Neural cell (in vitro differentiated cells): ENCODE results near the gene GALNT8. TPM values are rescaled to one million over a fixed set of nuclear protein-coding genes. Genes with fewer than 3 reads are reported as not detected.

ENCODE experiments used
- H2AFZ ChIP-seq: fragments of 200-600, 300-800 bp; sonication (generic), shearing (Covaris generic); 2 replicates; pipeline ENCODE4 v1.6.0; 2014; ENCODE audit warnings: low read depth, mild to moderate bottlenecking, antibody characterized with exemption, low read length, moderate library complexity
- H3F3A ChIP-seq: fragments of 200-600 bp; shearing (Covaris generic); 2 replicates; pipeline ENCODE4 v1.6.1; 2016; ENCODE audit warnings: mild to moderate bottlenecking, moderate library complexity, mixed read lengths, antibody characterized with exemption, low read length; ENCODE audit not compliant: insufficient read depth, poor library complexity, severe bottlenecking
- H3K27ac ChIP-seq: fragments of 200-600, 300-800 bp; sonication (generic), shearing (Covaris generic); 2 replicates; pipeline ENCODE4 v1.5.1; 2014; ENCODE audit warnings: mild to moderate bottlenecking, low read length, moderate library complexity
- H3K27me3 ChIP-seq: fragments of 300-800, 200-600 bp; sonication (generic), shearing (Covaris generic); 2 replicates; pipeline ENCODE4 v1.6.0; 2014; ENCODE audit warnings: mild to moderate bottlenecking, low read depth, low read length, moderate library complexity; ENCODE audit not compliant: insufficient read depth
- H3K36me3 ChIP-seq: fragments of 300-800, 200-600 bp; sonication (generic), shearing (Covaris generic); 2 replicates; pipeline ENCODE4 v1.5.1; 2014; ENCODE audit warnings: mild to moderate bottlenecking, antibody characterized with exemption, low read length, moderate library complexity; ENCODE audit not compliant: insufficient read depth
- H3K4me2 ChIP-seq: fragments of 300-800, 200-600 bp; sonication (generic), shearing (Covaris generic); 2 replicates; pipeline ENCODE4 v1.6.0; 2014; ENCODE audit warnings: mild to moderate bottlenecking, low read length
- H3K4me3 ChIP-seq: fragments of 300-800, 200-600 bp; sonication (generic), shearing (Covaris generic); 2 replicates; pipeline ENCODE4 v1.5.1; 2014; ENCODE audit warnings: mild to moderate bottlenecking, low read length, moderate library complexity
- H3K79me2 ChIP-seq: fragments of 200-600 bp; shearing (Covaris generic); replicated peaks from 2 replicates; pipeline ENCODE4 v1.6.0; 2014; ENCODE audit warnings: mild to moderate bottlenecking, low read length, moderate library complexity; ENCODE audit not compliant: insufficient read depth
- H3K9ac ChIP-seq: fragments of 300-800, 200-600 bp; sonication (generic), shearing (Covaris generic); 2 replicates; pipeline ENCODE4 v1.6.1; 2016; ENCODE audit warnings: mild to moderate bottlenecking, low read length, mixed read lengths
- H3K9me2 ChIP-seq: fragments of 200-600 bp; shearing (Covaris generic); 2 replicates; pipeline ENCODE4 v1.6.1; 2016; ENCODE audit warnings: mild to moderate bottlenecking, low read length, mixed read lengths; ENCODE audit not compliant: insufficient read depth
- H3K9me3 ChIP-seq: fragments of 200-600, 300-800 bp; sonication (generic), shearing (Covaris generic); 2 replicates; pipeline ENCODE4 v1.6.1; 2016; ENCODE audit warnings: mild to moderate bottlenecking, mixed run types, low read length, moderate library complexity, mixed read lengths
- H4K20me1 ChIP-seq: fragments of 200-600 bp; shearing (Covaris generic); 2 replicates; pipeline ENCODE4 v1.6.1; 2016; ENCODE audit warnings: mild to moderate bottlenecking, mixed run types; ENCODE audit not compliant: insufficient read depth
- CTCF ChIP-seq: fragments of 450-650 bp; IDR thresholded peaks from 2 replicates; pipeline ENCODE4 v1.5.1; 2014; ENCODE audit warnings: antibody characterized with exemption, mild to moderate bottlenecking, moderate library complexity; ENCODE audit not compliant: poor library complexity, severe bottlenecking
- EP300 ChIP-seq: fragments of 450-650 bp; conservative IDR thresholded peaks from 2 replicates; pipeline ENCODE4 v1.6.1; 2014; ENCODE audit warnings: antibody characterized with exemption, mild to moderate bottlenecking, moderate library complexity; ENCODE audit not compliant: poor library complexity, severe bottlenecking
- EZH2 ChIP-seq: fragments of 200-600, 300-800 bp; shearing (Covaris generic), sonication (generic); IDR thresholded peaks from 2 replicates; pipeline ENCODE4 v1.6.1; 2014; ENCODE audit warnings: antibody characterized with exemption, low read length, borderline replicate concordance, mild to moderate bottlenecking; ENCODE audit not compliant: insufficient read depth, poor library complexity, severe bottlenecking
- MXI1 ChIP-seq: fragments of 450-650 bp; conservative IDR thresholded peaks from 2 replicates; pipeline ENCODE4 v1.6.1; 2014; ENCODE audit warnings: antibody characterized with exemption, mild to moderate bottlenecking; ENCODE audit not compliant: poor library complexity, severe bottlenecking
- POLR2AphosphoS5 ChIP-seq: IDR thresholded peaks from 2 replicates; pipeline ENCODE4 v1.6.1; 2012
- RAD21 ChIP-seq: fragments of 450-650 bp; conservative IDR thresholded peaks from 2 replicates; pipeline ENCODE4 v1.6.1; 2014; ENCODE audit warnings: antibody characterized with exemption, mild to moderate bottlenecking, moderate library complexity
- REST ChIP-seq: IDR thresholded peaks from 2 replicates; pipeline ENCODE4 v1.6.1; 2012; ENCODE audit warnings: borderline replicate concordance
- SMC3 ChIP-seq: fragments of 450-650 bp; conservative IDR thresholded peaks from 2 replicates; pipeline ENCODE4 v1.6.1; 2014; ENCODE audit warnings: antibody characterized with exemption, mild to moderate bottlenecking, moderate library complexity; ENCODE audit not compliant: poor library complexity
- TAF1 ChIP-seq: IDR thresholded peaks from 2 replicates; pipeline ENCODE4 v1.6.1; 2012; ENCODE audit warnings: low read depth
- polyA plus RNA-seq: library from polyadenylated mRNA; depleted of rRNA; stranded (reverse); fragments of >200 nt; gene quantifications from 2 replicates; pipeline ENCODE4 v1.2.3, GENCODE V29; 2014

The GALNT8 gene
- polyA plus RNA-seq, 1 donor from 2014 or later: 25.8 TPM

- H3K79me2 ChIP-seq: peaks cover 38% of the 10 kb centered on the region
- H3K9me2 ChIP-seq: no peaks in the 10 kb centered on the region
- H2AFZ ChIP-seq: no peak overlapping the region
- H3K27ac ChIP-seq: peak overlapping the region; percentile 96
- H3K9me3 ChIP-seq: no peaks in the 10 kb centered on the region
- no peaks in the 10 kb centered on the region for H3K27me3 ChIP-seq
- H3K9ac ChIP-seq: no peak overlapping the region
- peak overlapping the region; percentile 93 for H3K4me3 ChIP-seq
- H4K20me1 ChIP-seq: no peaks in the 10 kb centered on the region
- peaks cover 12% of the 10 kb centered on the region for H3F3A ChIP-seq
- TF ChIP-seq EZH2 (no peak), CTCF (no peak), EP300 (no peak), TAF1 (no peak), MXI1 (no peak), RAD21 (no peak), REST (no peak), SMC3 (no peak), POLR2AphosphoS5 (no peak)
- H3K4me2 ChIP-seq: no peak overlapping the region
- H3K36me3 ChIP-seq: no peaks in the 10 kb centered on the region
Observed at GRCh38 chr12:4819654-4820053, 99.5 kb downstream of the GALNT8 start.

DNA sequence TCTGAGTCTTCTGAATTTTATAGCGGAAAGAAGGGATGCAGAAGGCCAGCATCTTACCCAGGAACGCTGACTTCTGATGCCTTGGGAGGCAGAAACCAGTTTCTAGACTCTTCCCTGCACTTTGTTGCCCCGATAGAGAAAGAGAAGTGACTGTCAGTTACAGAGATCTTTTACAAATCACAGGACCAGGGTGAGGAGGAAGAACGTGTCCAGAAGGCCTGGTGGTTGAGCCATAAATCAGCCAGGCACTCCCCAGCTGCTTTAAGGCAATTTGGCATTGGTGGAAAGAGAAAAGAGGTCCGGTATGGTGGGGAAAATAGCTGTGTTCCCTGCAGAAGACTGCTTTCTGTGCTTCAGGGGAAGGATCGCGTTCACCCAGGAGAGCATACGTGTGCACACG lies 100.8 kb downstream of the GALNT8 start:
- H3K79me2 ChIP-seq: peaks cover 24% of the 10 kb centered on the region
- H3K9me3 ChIP-seq: no peaks in the 10 kb centered on the region
- peaks cover 12% of the 10 kb centered on the region for H3F3A ChIP-seq
- H3K27ac ChIP-seq: no peak overlapping the region
- H2AFZ ChIP-seq: no peak overlapping the region
- TF ChIP-seq REST (no peak), CTCF (no peak), POLR2AphosphoS5 (no peak), SMC3 (no peak), MXI1 (no peak), TAF1 (no peak), EZH2 (no peak)
- no peaks in the 10 kb centered on the region for H3K9me2 ChIP-seq
- H3K36me3 ChIP-seq: no peaks in the 10 kb centered on the region
- no peak overlapping the region for H3K4me3 ChIP-seq
- H4K20me1 ChIP-seq: no peaks in the 10 kb centered on the region
- no peak overlapping the region for H3K9ac ChIP-seq
- no peaks in the 10 kb centered on the region for H3K27me3 ChIP-seq
- no peak overlapping the region for H3K4me2 ChIP-seq
